Stimulated activated CD4-positive, alpha-beta T cell treated with anti-CD3 and anti-CD28 coated beads, Interleukin-1b, Interleukin-23, amount 100 ng/mL, for 1 hour (primary cell): ENCODE data around the gene PALM.
"Not testable (repeated sequence)": the region's sequence is repeated elsewhere in the genome, so short reads cannot be mapped to it uniquely, and the experiment has no call there.

ENCODE experiments used
- DNase-seq, 2 donors: peaks; one replicate each; pipeline ENCODE4 v3.0.0-alpha.2; 2020; ENCODE audit warnings: low read depth in 2 of 2

PALM gene

GRCh38 chr19:708154-709143 lies at the start of gene PALM:
Gene PALM (plus strand): TSS chr19:708935. CDS start chr19:709147, 212 bp downstream.
- DNase-seq, result no peak

- no peak for DNase-seq
Observed at GRCh38 chr19:660793-661426, 47.8 kb upstream of the PALM start.

DNA sequence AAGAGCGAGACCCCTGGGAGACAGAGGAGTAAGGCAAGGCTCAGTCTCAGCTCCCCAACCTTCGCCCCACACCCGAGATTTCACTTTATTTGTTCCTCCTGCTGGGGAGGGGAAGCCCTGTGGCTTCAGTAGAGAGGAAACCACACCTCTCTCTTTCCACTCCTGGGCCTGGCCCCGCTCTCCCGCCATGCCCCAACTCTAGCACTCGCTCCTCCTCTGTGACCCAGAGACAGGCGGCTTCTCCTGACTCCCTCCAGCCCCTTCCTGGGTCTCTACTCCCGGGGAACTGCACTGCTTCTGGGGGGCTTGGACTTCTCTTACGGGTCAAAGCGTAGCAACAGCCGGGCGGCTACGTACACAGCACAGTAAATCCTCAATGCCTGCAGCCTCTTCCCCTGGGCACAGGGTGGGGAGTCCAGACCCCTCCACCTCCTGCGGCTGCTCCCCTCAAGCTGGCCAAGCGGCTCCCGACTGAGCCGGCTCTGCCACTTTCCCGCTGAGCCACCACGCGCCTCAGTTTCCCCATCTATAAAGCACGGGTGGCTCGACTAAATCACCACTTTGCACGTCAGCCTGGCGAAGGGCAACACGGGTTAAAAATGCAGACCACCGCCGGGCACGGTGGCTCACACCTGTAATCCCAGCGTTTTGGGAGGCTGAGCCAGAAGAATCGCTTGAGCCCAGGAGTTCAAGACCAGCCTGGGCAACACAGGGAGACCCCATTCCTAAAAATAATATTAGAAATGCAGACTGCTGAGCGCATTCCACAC lies 47.1 kb upstream of the PALM start:
- peak; percentile 34 to 55 for DNase-seq

DNA sequence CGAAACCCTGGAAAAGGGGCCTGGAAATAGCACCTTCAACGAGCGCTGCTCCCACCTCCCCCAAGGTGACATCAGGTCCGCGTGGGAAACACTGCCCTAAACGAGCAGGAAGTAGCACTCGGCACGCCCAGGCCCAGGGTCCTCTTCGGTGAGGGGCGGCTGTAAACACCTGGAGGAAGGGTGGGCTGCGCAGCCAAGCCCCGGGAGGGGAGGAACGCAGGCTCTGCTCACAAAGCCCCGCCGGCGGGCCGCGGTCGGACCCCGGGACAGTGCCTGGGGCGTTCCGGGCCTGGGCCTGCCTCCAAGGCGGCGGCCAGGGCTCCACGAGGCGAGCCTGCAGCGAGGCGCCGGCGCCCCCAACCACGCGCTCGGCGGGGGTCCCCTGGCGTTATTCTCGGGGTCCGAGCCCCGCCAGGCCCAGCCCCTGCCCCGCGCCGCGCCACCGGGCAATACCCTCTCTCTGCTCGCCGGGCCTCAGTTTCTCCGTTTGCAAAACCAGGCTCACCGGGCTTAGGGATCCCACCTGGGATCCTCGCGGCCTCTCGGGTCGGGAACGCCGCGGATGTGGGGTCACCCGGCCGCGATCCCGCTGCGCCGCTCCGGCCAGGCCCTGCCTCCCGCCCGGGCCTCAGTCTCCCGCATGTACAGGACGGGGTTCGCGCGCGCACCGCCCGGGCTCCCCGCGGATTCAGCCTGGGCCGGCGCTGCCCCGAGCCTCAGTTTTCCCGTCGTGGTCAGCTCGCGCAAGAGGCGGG lies 46.4 kb upstream of the PALM start:
- DNase-seq, result peak in 1 of 2 donors; percentile 55

GRCh38 chr19:662962-663681 lies 45.6 kb upstream of the PALM start, which contains the start of gene RNF126:
Gene RNF126 (minus strand): TSS chr19:663214. CDS start chr19:663121, 93 bp downstream.
- DNase-seq, result peak; percentile 94 to 96

DNA sequence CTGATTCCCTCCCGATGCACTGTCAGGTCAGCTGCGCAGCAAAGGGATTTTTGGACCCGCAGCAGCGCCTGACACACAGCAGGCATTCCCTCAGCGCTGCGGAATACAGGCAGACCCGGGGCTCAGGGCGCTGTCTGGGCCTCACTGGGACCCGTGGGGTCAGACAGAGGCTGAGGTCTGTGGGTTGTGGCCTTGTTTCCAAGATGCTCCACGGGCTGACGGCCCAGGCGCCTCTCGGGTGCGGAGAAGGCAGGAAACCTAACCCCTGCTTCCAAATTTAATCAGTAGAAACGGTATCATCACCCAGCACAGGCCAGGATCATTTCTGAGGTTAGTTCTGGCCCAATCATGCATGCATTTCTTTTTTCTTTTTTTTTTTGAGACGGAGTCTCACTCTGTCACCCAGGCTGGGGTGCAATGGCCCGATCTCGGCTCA lies 45.0 kb upstream of the PALM start:
- DNase-seq, result no peak

- peak; percentile 45 to 79 for DNase-seq
Observed at GRCh38 chr19:664913-665443, 43.8 kb upstream of the PALM start.

- not testable (repeated sequence) for DNase-seq
Observed at GRCh38 chr19:666985-667573, 41.7 kb upstream of the PALM start.

GRCh38 chr19:668675-669434 lies 39.9 kb upstream of the PALM start:
- not testable (repeated sequence) for DNase-seq

DNA sequence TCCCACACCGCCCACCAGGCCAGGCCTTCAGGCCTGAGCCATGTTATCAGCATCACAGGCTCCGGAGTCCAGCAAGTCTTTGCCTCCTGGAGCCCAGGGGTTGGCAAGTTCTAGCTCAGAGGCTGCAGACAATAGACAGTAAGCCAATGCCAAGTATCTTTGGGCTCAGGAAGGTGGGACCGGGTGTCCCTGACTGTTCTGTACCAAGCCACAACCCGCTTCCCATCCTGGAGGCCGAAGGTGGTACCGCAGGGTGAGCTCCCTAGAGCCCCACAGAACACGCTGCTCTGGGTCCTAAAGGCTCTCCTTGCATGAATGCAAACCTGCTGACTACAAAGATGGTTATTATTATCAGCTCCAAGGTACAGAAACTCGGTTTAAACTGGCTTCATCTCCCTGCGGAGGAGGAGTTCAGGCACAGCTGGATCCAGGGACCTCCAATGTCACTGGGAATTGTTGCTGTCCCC lies 38.1 kb upstream of the PALM start:
- no peak for DNase-seq

- DNase-seq, result no peak
Observed at GRCh38 chr19:674282-675151, 34.2 kb upstream of the PALM start.

DNA sequence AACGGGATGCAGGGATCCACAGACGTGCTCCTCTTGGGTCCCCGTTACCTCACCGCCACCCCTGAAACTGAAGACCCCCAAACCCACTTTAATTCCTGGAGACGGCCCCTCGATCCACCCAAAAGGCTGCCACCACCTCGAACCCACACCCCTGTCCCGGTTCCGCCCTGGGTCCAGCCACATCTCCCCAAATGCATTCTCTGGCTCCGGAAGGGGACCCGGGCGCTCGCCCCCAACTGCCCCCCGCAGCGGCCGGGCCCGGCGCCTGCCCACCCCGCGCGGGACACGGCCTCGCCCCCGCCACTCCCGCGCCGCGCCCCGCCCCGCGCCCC lies 32.8 kb upstream of the PALM start:
- no peak for DNase-seq

GRCh38 chr19:676339-677105 lies 32.2 kb upstream of the PALM start, which contains the start of gene FSTL3:
Gene FSTL3 (plus strand): TSS chr19:676392. CDS start chr19:676424, 32 bp downstream.
- DNase-seq, result no peak

- no peak for DNase-seq
Observed at GRCh38 chr19:677201-677600, 31.5 kb upstream of the PALM start.

GRCh38 chr19:677601-678436 lies 30.9 kb upstream of the PALM start:
- no peak for DNase-seq

DNA sequence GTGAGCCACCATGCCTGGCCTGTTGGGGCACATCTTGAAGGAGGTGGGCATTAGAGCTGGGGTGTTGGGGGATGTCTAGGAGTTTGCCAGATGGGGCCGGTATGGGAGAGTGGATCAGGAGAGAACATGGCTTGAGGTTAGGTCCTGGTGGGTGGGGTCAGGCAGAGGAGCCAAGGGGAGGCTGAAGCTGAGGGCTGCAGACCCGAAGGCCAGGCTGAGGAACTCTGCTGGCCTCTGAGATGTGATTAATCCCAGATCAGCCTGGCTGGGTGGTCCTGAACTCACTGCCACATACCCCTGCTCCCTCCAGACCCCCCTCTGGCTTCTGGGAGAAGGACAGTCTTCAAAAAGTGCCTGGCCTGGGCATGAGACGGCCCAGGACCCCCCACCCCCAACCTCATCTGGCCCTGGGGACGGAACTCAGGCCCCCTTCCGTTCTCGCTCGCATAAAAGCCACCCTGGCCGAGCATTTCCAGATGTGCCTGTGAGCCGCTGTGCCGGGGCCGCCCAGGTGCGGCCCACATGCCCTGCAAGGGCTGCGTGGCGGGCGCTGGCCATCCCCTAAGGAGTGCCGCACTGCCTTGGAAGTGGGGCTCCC lies 29.8 kb upstream of the PALM start:
- DNase-seq, result no peak
